NCI-H446 (cell line): ENCODE results near the gene SDHC.
"Not testable (repeated sequence)": the region's sequence is repeated elsewhere in the genome, so short reads cannot be mapped to it uniquely, and the experiment has no call there.

Experiments
- DNase-seq, 2 experiments: peaks; one replicate each; lab custom pipeline; 2025; lab: John Stamatoyannopoulos, UW

SDHC gene

GRCh38 chr1:161388639-161389038, 74.5 kb downstream of the SDHC start:
- no peak for DNase-seq

DNA sequence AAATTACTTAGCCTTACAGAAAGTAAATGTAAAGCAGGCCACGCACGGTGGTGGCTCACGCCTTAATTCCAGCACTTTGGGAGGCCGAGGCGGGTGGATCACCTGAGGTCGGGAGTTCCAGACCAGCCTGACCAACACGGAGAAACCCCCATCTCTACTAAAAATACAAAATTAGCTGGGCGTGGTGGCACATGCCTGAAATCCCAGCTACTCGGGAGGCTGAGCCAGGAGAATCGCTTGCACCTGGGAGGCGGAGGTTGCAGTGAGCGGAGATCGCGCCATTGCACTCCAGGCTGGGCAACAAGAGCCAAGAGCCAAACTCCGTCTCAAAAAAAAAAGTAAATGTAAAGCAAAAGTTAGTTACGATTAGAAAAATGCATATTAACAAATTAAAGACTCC, 75.0 kb downstream of the SDHC start:
- DNase-seq, result not testable (repeated sequence)

DNA sequence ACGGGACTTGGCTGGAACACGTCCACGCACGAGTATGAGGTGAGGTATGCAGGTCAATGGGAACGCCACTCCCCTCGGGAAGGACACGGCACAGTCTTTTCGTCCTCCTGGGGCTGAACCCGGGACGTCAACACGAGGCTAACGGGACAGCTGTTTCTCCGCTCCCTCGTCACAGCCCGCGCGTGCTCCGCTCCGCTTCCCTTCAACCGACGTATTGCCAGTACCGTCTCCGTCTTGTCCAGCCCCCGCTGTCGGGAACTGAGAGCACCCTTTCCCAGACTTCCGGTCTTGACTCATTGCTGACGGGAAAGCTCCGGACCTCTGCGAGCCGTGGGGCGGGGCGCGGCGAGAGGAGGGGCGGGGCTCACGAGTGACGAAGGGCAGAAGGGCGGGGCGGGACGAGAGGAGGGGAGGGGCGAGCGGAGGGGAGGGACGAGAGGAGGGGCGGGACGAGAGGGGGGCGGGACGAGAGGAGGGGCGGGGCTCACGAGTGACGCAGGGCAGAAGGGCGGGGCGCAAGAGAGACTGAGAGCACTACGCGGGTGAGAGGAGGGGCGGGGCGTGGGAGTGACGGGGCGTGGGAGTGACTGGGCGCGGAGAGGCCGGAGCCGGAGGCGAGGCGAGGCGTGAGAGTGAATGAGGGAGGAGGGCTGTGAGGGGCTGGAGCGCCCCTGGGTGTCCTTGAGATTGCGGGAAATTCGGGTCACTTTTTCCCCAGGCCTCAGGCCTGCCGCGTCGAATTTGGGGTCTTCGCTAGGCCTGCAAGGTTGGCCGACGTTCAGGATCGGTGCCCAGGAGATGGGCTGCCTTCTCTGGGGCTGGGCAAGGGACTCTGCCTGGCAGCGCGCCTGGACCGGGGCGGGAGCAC, 75.7 kb downstream of the SDHC start:
- peak; percentile 97 to 98 for DNase-seq

GRCh38 chr1:161390559-161390858, 76.3 kb downstream of the SDHC start:
- no peak for DNase-seq

GRCh38 chr1:161391136-161391535, 77.0 kb downstream of the SDHC start:
- DNase-seq, result not testable (repeated sequence)

DNA sequence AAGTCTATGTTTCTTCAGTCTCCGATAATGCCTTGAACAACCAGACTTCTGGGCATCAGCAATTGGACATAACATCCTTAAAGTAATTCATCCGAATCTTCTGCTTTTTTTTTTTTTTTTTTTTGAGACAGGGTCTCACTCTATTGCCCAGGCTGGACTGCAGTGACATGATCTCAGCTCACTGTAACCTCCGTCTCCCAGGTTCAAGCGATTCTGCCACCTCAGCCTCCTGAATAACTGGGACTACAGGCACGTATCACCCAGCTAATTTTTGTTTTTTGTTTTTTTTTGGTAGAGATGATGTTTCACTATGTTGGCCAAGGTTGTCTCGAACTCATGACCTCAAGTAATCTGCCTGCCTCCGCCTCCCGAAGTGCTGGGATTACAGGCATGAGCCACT, 77.4 kb downstream of the SDHC start:
- DNase-seq, result no peak

DNA sequence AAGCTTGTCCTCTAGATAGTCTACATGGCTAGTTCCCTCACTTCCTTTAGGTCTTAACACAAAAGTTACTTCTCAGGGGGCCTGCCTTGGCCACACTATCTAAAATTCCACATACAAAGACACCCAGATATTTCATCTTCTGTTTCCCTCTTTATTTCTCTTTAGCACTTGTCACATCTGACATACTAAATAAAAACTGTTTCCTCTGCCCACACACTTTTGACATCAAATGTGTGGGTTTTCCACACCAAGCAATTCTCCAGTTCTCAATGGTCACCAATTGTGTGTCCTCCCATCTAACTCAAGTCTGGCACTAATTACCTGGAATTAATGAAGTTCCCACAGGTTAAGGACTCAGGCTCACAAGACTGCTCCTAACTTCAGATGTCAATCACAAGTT, 79.0 kb downstream of the SDHC start:
- DNase-seq, result no peak

- not testable (repeated sequence) for DNase-seq
Observed at GRCh38 chr1:161397038-161397437, 82.9 kb downstream of the SDHC start.

DNA sequence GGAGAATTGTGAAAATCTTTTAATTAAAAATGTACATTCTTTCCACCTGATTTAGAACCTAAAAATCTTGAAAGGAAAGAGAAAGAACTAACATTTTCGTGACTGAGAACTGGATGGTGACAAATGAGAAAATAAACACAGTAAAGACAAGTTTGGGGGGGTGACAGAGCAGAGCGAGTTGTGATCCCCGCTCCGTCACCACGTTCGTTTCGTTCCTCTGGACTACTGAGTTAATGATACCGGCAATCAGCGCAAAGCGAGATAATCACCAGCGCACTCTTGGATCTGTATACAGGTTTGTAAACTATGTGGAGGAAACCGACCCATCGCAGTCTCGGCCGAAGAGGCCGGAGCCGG, 84.7 kb downstream of the SDHC start:
- no peak for DNase-seq

DNA sequence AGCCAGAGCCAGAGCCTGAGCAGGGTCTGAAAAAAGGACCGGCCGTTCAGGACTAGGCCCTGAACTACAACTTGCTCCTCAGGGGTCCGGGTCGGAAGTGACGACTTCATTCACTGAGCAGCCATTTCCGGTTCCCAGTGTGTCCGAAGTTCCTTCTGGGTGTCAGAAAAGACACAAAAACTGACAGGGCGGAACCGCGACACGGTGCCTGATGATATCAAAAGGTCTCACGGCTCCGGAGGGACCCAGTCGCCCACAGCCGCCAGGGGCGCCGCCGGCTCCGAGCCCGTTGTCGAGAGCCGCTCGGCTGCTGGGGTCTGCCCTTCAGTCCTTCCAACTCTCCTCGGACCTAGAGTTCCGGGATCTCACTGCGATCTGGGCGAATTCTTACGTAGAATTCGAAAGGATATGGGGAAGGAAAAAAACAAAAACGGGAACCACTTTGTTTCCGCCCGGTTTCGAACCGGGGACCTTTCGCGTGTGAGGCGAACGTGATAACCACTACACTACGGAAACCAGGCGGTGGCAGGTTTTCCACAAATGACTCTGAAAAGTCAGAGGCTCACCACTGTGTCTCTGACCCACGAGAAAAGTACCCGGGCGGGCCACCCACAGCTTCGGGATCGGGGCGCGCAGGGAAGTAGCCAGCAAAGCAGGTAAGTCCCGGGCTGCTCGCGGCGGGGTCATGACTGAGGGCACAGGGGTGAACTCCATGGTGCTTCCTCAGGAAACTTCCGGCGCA, 85.2 kb downstream of the SDHC start:
- DNase-seq, result peak; percentile 89 to 91

DNA sequence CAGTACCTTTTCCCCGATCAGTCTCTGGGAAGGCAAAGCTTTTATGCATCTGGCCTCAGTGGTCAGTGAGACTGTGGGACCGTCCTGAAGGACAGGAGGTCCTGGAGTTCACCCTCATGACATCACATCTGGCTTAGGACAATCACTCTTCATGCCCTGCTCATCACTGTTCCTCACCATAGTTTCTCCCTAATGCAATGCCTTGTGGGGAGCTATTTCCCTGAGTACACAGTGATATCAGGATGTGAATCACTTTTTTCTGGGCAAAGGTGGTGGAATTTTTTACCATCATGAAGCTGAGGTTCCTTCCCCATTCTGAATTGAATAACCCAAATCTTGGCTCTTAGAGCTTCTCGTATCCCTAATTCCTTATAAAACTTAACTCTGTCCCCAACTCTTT, 88.3 kb downstream of the SDHC start:
- DNase-seq, result no peak

DNA sequence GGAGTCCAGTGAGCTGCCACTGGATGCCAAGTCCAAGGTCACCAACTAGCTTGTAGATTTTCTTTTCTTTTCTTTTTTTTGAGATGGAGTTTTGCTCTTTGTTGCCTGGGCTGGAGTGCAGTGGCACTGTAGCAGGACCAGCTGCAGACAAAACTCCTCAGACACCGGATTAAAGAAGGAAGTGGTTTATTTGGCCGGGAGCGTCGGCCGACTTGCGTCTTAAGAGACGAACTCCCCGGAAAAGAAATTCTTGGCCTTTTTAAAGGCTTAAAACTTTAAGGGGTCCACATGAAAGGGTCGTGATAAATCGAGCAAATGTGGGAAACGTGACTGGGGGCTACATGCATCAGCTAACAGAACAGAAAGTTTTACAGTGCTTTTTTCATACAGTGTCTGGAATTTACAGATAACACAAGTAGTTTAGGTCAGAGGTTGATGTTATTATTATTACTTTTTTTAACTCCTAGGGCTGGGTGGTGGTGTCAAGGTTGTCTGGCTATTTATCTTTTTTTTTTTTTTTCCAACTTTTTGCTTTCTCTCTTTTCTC, 89.9 kb downstream of the SDHC start:
- DNase-seq, result no peak

- DNase-seq, result not testable (repeated sequence)
Observed at GRCh38 chr1:161406551-161406950, 92.4 kb downstream of the SDHC start.

GRCh38 chr1:161407451-161407985, 93.3 kb downstream of the SDHC start:
- no peak for DNase-seq

- no peak for DNase-seq
Observed at GRCh38 chr1:161408429-161409052, 94.4 kb downstream of the SDHC start.

- DNase-seq, result not testable (repeated sequence)
Observed at GRCh38 chr1:161409848-161410635, 95.9 kb downstream of the SDHC start.

GRCh38 chr1:161410636-161410970, 96.4 kb downstream of the SDHC start:
- DNase-seq, result not testable (repeated sequence)
